IPS-18c (cell line): Measurements from ENCODE around the gene DRC1.

ENCODE experiments used
- H3K4me3 ChIP-seq: 2 replicates; pipeline ENCODE4 v1.7.0; 2013; ENCODE audit warnings: low read depth, mild to moderate bottlenecking, low read length, moderate library complexity; ENCODE audit not compliant: insufficient read depth
- H3K9me3 ChIP-seq: one replicate; pipeline ENCODE4 v1.6.1; 2013; ENCODE audit warnings: mild to moderate bottlenecking, low read length, moderate library complexity; ENCODE audit not compliant: control insufficient read depth, insufficient read depth

The DRC1 gene

GRCh38 chr2:26479131-26479788, 77.5 kb downstream of the DRC1 start:
- H3K4me3 ChIP-seq = no peak overlapping the region

GRCh38 chr2:26479789-26480565, 78.3 kb downstream of the DRC1 start:
- Histone ChIP-seq H3K4me3 (no peak overlapping the region), H3K9me3 (no peaks in the 10 kb centered on the region)

More at GRCh38 chr2:26479131-26479788, 77.5 kb downstream of the DRC1 start:
- H3K9me3 ChIP-seq = no peaks in the 10 kb centered on the region

DNA sequence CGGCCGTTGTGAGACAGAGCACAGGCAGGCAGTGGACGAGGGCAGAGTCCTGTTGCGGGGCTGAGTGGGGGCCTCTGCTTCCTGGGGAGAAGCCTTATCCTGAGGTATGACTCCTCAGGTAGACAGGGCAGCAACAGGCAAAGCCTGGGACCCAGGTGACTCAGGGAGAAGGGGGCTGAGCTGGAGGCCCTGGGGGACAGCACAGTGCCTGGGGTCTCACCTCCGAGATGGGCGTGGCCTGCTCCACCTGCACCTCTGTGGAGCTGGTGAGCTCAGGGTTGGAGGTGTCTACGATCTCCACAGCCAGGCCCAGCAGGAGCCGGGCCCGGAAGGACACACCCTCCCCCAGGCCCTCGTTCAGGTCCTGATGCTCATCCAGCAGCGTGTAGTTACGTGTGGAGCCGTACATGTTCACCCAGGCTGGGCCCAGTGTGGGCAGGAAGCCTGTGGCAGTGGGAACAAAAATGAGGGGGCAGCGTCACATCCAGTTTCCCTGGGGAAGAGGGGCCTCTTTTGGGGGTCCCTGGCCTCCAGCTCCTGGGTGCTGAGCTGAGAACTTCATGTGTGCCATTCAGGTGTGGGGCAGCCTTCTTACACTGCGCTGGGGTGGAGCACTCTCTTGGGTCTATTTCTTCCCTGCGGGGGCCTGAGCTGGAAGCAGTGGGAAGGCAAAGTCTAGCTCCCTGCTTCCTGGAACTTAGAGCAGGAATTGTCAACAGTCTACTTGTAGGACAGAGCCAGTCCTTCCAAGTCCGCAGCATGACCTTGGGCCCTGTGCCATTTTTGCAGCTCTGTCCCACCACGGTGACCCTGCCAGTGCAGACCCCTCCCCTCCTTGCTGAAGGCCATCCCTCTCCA, 79.1 kb downstream of the DRC1 start:
- no peaks in the 10 kb centered on the region for H3K9me3 ChIP-seq
- no peak overlapping the region for H3K4me3 ChIP-seq

DNA sequence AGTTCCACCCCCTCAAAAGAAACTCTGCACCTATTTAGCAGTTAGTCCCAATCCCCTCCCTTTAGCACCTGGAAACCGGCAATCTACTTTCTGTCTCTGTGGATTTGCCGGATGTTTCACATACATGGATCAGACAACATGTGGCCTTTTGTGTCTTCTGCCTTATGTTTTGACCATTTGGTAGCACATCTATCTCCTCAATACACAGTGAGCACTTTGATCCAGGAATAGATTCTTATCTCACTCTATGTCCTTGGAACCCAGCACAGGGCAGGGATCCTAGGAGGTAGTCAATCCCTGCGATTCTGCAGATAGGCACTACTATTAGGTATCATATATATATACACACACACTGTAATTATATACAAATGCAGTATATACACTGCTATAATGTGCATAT, 80.0 kb downstream of the DRC1 start:
- no peaks in the 10 kb centered on the region for H3K9me3 ChIP-seq
- H3K4me3 ChIP-seq = no peak overlapping the region

- no peaks in the 10 kb centered on the region for H3K9me3 ChIP-seq
- no peak overlapping the region for H3K4me3 ChIP-seq
Observed at GRCh38 chr2:26482211-26483026, 80.7 kb downstream of the DRC1 start.

DNA sequence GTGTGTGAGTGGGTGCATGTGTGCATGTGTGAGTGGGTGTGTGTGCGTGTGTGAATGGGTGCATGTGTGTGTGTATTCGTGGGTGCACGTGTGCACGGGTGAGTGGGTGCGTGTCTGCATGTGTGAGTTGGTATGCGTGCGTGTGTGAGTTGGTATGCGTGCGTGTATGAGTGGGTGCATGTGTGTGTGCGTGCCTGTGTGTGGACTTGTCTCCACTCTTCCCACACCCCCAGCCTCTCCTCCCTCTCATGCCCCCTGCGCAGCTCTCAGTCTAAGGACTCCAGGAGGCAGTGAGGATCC, 81.3 kb downstream of the DRC1 start:
- no peaks in the 10 kb centered on the region for H3K9me3 ChIP-seq
- no peak overlapping the region for H3K4me3 ChIP-seq

DNA sequence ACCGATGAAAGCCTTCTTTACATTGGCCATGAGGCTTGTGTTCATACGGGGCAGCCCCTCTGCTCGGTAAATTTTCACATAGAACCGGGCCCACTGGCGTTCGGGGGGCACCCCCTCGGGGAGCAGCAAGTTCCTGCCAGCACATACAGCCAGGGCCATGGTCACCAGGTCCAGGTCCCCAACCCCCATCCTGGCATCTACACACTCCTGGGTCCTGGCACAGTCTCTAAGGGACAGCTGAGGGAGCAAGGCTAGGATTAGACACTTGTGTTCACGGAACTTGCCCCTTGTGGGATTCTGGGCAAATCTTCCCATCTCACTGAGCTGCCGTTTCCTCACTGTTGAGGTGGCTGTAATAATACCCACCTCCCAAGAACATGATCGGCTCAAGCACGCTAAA, 81.8 kb downstream of the DRC1 start:
- no peaks in the 10 kb centered on the region for H3K9me3 ChIP-seq
- H3K4me3 ChIP-seq = no peak overlapping the region

- no peak overlapping the region for H3K4me3 ChIP-seq
- no peaks in the 10 kb centered on the region for H3K9me3 ChIP-seq
Observed at GRCh38 chr2:26483957-26484565, 82.3 kb downstream of the DRC1 start.

GRCh38 chr2:26484579-26484978, 82.9 kb downstream of the DRC1 start:
- Histone ChIP-seq H3K4me3 (no peak overlapping the region), H3K9me3 (no peaks in the 10 kb centered on the region)

DNA sequence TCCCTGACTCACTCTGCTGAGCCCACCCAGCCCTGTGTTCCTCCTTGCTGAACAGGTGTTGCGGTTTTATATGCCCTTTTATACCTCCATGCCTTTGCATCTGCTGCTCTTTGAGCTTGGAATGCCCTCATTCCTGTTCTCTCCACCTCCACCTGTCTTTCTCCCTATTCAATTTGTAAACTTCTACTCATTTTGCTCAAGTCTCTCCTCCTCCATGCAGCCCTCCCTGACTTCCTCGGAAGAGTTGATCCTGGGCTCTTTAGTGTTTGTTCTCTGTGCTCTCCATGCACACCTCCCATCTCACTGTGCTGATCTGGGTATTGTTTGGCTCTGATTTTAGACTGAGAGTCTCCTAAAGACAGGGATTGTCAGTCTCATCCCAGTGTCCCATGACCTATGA, 83.4 kb downstream of the DRC1 start:
- no peaks in the 10 kb centered on the region for H3K9me3 ChIP-seq
- H3K4me3 ChIP-seq = no peak overlapping the region

GRCh38 chr2:26485725-26486418, 84.2 kb downstream of the DRC1 start:
- no peaks in the 10 kb centered on the region for H3K9me3 ChIP-seq
- no peak overlapping the region for H3K4me3 ChIP-seq

- no peak overlapping the region for H3K4me3 ChIP-seq
- H3K9me3 ChIP-seq = no peaks in the 10 kb centered on the region
Observed at GRCh38 chr2:26486789-26487188, 85.1 kb downstream of the DRC1 start.

DNA sequence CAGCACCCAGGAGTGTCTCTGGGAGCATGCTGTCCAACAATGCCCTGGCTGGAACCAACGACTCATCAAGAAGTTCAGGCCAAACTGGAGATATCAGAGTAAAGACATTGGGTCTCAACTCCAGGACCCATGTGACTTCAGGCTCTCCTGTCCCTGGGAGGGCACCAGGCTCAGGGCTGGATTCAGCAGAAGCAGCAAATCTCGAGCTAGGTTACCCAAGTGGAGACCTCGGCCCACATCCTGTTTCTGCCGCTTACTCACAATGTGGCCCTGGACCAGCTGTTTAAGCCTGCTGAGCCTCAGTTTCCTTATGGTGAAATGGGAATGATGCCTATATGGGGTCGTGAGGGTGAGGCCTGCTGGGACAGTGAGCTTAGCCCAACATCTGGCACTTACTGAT, 85.5 kb downstream of the DRC1 start:
- H3K9me3 ChIP-seq = no peaks in the 10 kb centered on the region
- no peak overlapping the region for H3K4me3 ChIP-seq

GRCh38 chr2:26488463-26489212, 86.9 kb downstream of the DRC1 start:
- Histone ChIP-seq H3K4me3 (no peak overlapping the region), H3K9me3 (no peaks in the 10 kb centered on the region)

DNA sequence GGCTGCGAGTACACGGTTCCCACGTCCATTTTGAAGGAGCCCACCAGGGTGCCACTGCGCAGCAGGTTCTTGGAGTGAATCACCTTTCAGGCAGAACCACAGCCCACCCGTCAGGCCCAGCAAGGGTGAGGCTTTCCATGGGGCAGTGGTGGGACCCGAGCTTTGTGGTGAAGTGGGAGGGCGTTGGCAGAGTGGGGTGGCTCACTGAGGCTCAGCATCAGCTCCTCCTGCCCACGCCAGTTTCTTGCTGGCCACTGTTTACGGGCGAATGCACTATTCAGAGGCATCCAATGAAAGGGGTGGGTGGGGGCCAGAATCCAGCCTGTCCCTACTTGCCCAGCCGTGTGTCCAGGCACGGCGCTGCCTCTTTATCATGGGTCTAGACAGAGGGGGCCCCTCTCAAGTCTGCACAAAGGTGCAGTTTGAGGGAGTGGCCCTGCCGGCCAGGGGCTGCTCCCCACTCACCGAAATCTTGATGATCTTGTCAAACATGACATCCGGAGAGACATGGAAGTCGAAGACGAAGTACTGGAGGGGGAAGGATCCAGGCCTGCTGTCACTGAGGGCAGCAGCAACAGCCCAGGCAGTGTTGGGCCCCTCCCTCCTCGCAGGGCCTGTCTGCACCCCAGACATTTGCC, 87.6 kb downstream of the DRC1 start:
- no peaks in the 10 kb centered on the region for H3K9me3 ChIP-seq

More for the DNA sequence above, 87.6 kb downstream of the DRC1 start:
- H3K4me3 ChIP-seq = no peak overlapping the region
